Activated T-cell treated with anti-CD3 and anti-CD28 coated beads for 4 hours (primary cell): ENCODE results near the gene C15orf61.

ENCODE experiments used
- DNase-seq: peaks from one replicate; pipeline ENCODE4 v3.0.0-alpha.2; 2020

The C15orf61 gene

DNA sequence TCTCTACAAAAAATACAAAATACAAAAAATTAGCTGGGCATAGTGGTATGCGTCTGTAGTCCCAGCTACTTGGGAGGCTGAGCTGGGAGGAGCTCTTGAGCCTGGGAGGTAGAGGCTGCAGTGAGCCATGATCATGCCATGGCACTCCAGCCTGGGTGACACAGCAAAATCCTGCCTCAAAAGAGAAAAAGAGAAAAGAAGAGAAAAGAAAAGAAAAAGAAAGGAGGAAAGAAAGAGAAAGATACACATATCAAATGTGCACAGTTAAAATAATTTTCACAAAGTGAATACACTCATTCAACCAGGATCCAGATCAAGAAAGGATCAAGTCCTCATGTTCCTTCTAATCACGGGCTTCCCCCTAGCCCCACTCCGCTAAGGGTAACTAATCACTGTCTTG lies 5.8 kb upstream of the C15orf61 start:
- no peak for DNase-seq

GRCh38 chr15:67515557-67515956 lies 5.4 kb upstream of the C15orf61 start:
- DNase-seq: no peak

GRCh38 chr15:67520321-67521028 lies 456 bp upstream of the C15orf61 start:
- DNase-seq: peak; percentile 1

DNA sequence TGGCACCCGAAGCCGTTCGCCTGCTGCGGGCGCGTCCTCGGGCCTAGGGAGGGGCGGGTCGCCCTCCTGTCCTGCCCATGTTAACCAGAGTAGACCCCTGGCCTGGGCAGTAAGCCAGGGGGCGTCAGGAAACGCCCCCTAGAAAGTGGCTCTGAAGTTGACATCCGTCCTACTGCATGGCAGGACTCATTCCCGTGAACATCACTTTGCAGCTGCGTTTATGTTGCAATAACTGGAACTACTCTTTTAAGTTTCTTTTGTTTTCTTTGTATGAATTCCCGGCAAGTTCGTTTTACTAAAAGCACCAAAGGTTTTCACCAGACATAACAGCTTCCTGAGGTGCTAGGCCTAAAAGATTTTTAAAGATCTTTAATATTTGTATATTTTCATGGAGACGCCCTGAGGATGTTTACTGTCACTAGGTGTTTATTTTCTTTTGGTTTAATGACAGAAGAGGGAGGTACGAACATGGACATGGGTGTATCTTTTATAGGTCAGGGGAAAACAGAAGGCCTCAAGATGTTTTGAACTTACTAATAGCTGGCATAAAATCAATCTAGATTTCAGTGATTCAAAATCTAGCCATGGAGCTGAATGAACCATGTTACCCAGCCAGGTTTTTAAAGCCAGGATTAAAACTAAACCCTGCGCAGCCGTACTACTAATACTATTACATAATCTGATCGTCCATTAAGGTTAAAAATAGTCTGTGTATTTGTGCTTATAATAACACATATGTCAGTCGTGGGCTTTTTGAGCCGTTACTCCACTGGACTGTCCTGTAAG lies 1.0 kb downstream of the C15orf61 start:
- DNase-seq: no peak

- DNase-seq: no peak
These were observed 2.4 kb downstream of the C15orf61 start for GRCh38 chr15:67523330-67523729.

GRCh38 chr15:67524235-67524634 lies 3.3 kb downstream of the C15orf61 start:
- no peak for DNase-seq

DNA sequence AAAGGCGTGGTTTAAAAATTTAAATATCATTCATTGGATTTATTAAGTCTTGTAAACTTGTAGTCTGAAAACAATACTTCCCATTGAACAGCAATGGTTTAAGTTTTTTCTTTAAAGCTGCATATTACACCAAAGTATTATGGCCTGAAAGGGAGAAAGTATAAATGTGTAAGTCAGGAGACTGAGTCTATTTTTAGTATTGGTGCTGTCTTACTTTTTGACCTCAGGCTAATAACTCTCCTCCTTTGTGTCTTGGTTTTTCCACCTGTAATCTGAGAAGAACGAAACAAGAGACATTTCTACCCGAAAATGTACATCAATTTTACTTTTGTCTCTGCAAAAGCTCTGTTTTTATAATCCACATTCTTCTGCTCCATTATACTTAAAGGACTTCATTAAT lies 7.6 kb downstream of the C15orf61 start:
- DNase-seq: no peak

- no peak for DNase-seq
These were observed 10.5 kb downstream of the C15orf61 start for GRCh38 chr15:67531379-67531914.

GRCh38 chr15:67533873-67534272 lies 12.9 kb downstream of the C15orf61 start:
- no peak for DNase-seq

GRCh38 chr15:67534360-67534759 lies 13.4 kb downstream of the C15orf61 start:
- DNase-seq: no peak

GRCh38 chr15:67537771-67538170 lies 16.8 kb downstream of the C15orf61 start:
- no peak for DNase-seq

GRCh38 chr15:67542420-67543347 lies 21.8 kb downstream of the C15orf61 start, which contains the start of gene MAP2K5:
TSS of gene MAP2K5 (plus strand) at chr15:67542703. CDS start at chr15:67543336, 633 bp downstream.
- DNase-seq: peak; percentile 69

- no peak for DNase-seq
These were observed 22.4 kb downstream of the C15orf61 start for GRCh38 chr15:67543348-67543718.

- DNase-seq: no peak
These were observed 23.5 kb downstream of the C15orf61 start for GRCh38 chr15:67544475-67544874.

- DNase-seq: no peak
These were observed 24.9 kb downstream of the C15orf61 start for GRCh38 chr15:67545864-67546263.

DNA sequence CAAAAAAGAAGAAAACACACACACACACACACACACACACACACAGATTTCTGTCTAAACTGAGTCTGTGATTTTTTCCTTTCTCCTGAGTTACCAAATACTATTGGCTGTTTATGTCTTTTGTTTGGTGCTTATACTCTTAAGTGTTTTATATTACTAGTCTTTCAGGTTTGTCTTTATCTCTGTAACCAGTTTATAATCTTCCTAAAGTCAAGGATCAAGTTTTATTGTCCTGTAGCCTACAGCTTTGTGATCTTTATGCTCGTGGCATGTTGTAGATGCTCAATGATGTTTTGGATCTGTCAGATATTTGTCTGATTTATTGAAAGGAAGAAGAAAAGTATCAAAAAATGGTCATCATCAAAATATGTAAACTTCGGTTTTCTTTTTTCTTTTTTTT lies 26.1 kb downstream of the C15orf61 start:
- DNase-seq: no peak

- no peak for DNase-seq
These were observed 26.9 kb downstream of the C15orf61 start for GRCh38 chr15:67547836-67548235.

DNA sequence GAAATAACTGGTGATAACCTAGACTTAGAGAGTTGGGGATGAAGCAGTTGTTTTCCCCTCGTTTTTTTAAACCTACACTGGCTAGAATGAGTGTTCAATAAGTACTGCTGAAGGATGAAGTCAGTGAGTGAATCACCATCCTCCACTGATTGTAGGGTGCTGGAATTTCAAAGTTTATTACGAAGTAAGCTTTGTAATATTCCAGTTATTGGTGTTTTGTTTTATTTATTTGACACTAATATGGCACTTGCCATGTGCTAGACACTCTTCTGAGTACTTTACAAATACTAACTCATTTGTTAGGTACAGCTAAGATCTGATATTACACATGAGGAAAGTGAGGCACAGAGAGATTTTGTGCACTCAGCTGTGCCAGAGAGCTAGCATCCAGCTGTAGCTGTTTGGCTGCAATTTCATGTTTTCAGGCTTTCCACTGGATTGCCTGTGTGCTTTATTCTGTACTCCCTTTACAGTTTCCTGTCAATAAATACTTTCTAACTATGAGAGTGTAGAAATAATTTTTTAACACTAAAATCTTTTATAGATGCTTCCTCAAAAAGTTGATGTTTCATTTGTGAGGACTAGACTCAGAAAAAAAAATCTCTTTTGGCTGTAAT lies 27.4 kb downstream of the C15orf61 start:
- no peak for DNase-seq

DNA sequence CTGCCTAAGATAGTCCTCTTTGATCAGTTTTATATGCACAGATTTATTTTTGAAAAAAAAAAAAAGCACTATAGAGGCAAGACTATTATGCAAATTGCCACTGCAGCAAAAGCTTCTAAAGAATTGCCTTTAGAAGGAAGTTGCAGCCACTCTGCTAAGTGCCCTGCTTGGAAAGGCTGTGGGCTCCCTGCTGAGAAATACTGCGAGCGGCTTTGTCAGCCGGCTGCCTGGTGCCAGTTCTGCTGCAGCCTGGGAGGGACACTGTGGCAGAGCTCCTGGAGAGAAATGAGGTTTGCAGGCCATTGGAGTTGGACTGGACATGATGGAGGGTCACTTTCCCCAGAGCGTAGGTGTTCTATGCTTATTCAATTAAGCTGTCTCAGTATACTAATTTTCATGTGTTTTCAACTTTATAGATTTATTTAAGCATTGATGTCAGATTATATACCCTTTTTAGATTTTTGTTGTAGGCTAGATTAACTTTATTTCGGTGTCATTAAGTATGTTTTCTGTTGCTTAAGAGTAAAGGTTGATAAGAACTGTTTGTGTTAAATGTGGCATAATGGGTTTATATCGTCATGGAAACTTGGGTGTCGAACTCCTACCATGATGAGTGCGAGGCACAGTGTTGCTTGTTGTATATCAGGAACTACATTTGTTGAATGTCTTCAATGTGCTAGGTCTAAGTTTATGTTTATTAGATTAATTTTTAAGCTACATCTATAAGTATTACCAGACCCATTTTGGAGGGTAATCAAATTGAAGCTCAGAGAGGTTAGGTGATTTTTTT lies 28.1 kb downstream of the C15orf61 start:
- DNase-seq: no peak

DNA sequence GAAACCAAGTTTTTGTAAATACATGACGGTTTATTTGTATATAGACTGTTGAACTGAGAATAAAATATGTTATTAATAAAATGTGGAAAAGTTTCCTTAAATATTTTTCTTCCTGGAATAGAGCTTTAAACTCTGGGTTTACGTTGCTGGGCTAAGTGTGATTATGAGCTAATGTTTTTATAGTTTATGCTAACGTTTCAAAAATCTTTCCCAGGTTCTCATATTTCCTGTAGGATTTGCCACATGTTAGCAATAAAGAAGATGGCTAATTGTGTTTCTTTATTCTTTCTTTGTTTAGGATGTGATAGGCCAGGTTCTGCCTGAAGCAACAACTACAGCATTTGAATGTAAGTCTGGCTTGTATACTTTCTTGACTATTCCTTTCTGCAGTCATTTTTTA lies 28.8 kb downstream of the C15orf61 start:
- no peak for DNase-seq

GRCh38 chr15:67550522-67550921 lies 29.6 kb downstream of the C15orf61 start:
- no peak for DNase-seq
